ENCODE measurements around the gene TRPV3. TPM values are rescaled to one million over a fixed set of nuclear protein-coding genes. Genes with fewer than 3 reads are reported as not detected.

TRPV3 gene
- polyA plus RNA-seq, 1 donor (not counting 4 experiments of a cell fraction or from before 2014, with no cell fraction given) = 9.4 TPM

DNA sequence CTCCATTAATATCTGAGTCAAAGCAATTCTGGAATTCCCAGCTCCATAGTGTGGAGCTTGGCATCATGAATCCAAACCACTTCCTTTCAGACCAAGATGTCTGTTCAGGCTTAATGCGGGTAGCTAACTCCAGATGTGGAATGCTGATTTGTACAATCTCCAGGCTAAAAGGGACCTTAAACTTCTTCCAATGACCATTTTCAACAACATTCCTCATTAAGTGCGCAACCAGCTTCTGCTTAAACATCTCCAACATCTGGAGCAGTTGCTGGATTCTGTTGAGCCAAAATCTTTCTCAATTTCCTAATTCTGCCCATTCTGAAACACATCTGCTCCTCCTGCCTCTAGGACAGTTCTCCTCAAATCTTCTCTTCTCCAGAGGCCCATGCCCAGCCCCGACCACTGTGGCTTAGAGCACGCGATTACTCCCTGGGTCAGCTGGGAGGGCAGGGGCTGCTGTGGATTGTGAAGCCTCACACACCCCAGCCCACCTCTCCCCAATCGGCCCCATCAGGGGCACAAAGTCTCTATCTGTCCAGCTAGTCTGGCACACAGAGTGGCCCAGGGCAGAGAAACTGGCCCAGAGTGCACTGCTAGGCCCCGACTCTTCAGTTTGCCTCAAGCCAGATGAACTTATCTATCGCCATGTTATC is 45.6 kb downstream of the TRPV3 start:
- H3K79me2 ChIP-seq (ENCODE audit: control insufficient read depth, insufficient read depth, low read length) = no peaks in the 10 kb centered on the region

GRCh38 chr17:3510090-3510489 is 47.5 kb downstream of the TRPV3 start:
- Histone ChIP-seq H2AFZ (ENCODE audit: control insufficient read depth, low read length) (no peak overlapping the region), H4K20me1 (ENCODE audit: control insufficient read depth, extremely low read depth, insufficient read depth, low read length) (no peaks in the 10 kb centered on the region), H3K4me3 (ENCODE audit: control insufficient read depth in 2 of 3, extremely low read depth in 1 of 3, insufficient read depth in 2 of 3, low read depth in 1 of 3, low read length in 3 of 3) (no peak overlapping the region), H3K9me3 (ENCODE audit: control insufficient read depth, low read depth, low read length) (no peaks in the 10 kb centered on the region), H3K27ac (ENCODE audit: control insufficient read depth, insufficient read depth, low read length) (no peak overlapping the region), H3K79me2 (ENCODE audit: control insufficient read depth, insufficient read depth, low read length) (no peaks in the 10 kb centered on the region), H3K27me3 (ENCODE audit: control insufficient read depth, extremely low read depth, insufficient read depth, low read length) (no peaks in the 10 kb centered on the region), H3K36me3 (ENCODE audit: control insufficient read depth in 2 of 2, extremely low read depth in 1 of 2, insufficient read depth in 2 of 2, low read length in 2 of 2) (peaks cover 12 to 17% of the 10 kb centered on the region in 2 experiments), H3K9ac (ENCODE audit: control insufficient read depth, extremely low read depth, insufficient read depth, low read length) (no peak overlapping the region), H3K4me2 (ENCODE audit: control insufficient read depth, extremely low read depth, insufficient read depth, low read depth, low read length) (no peak overlapping the region), H3K9me1 (ENCODE audit: control insufficient read depth, extremely low read depth, insufficient read depth, low read length) (no peaks in the 10 kb centered on the region), H3K4me1 (ENCODE audit: control insufficient read depth, extremely low read depth, insufficient read depth, low read length) (no peaks in the 10 kb centered on the region)
- TF ChIP-seq CTCF (optimal IDR thresholded peaks at IDR 0.05 in 1 of 3, IDR thresholded peaks at IDR 0.05 in 1 of 3, conservative IDR thresholded peaks at IDR 0.05 in 1 of 3; ENCODE audit: extremely low read depth in 1 of 3, insufficient read depth in 2 of 3, low read length in 3 of 3) (no peak), EZH2 (IDR thresholded peaks at IDR 0.05; ENCODE audit: low read length) (no peak)
- no peak for FAIRE-seq
- DNase-seq (ENCODE audit: low read depth, low spot score) = no peak
- dilution Hi-C loops (cut with MboI; ENCODE audit: extremely low pct_ligation_motif_present, low sequenced_read_pairs) = no loop called here

More for the DNA sequence above, 45.6 kb downstream of the TRPV3 start:
- no peak overlapping the region for H3K4me2 ChIP-seq (ENCODE audit: control insufficient read depth, extremely low read depth, insufficient read depth, low read depth, low read length)
- no peak overlapping the region for H3K9ac ChIP-seq (ENCODE audit: control insufficient read depth, extremely low read depth, insufficient read depth, low read length)
- no peak for TF ChIP-seq CTCF (optimal IDR thresholded peaks at IDR 0.05 in 1 of 3, IDR thresholded peaks at IDR 0.05 in 1 of 3, conservative IDR thresholded peaks at IDR 0.05 in 1 of 3; ENCODE audit: extremely low read depth in 1 of 3, insufficient read depth in 2 of 3, low read length in 3 of 3)
- no peak for TF ChIP-seq EZH2 (IDR thresholded peaks at IDR 0.05; ENCODE audit: low read length)
- FAIRE-seq (no peak), DNase-seq (ENCODE audit: low read depth, low spot score) (no peak)
- no peaks in the 10 kb centered on the region for H3K4me1 ChIP-seq (ENCODE audit: control insufficient read depth, extremely low read depth, insufficient read depth, low read length)
- H3K27ac ChIP-seq (ENCODE audit: control insufficient read depth, insufficient read depth, low read length) = no peak overlapping the region
- no peaks in the 10 kb centered on the region for H3K9me1 ChIP-seq (ENCODE audit: control insufficient read depth, extremely low read depth, insufficient read depth, low read length)
- no peaks in the 10 kb centered on the region for H3K27me3 ChIP-seq (ENCODE audit: control insufficient read depth, extremely low read depth, insufficient read depth, low read length)
- H3K4me3 ChIP-seq (ENCODE audit: control insufficient read depth in 2 of 3, extremely low read depth in 1 of 3, insufficient read depth in 2 of 3, low read depth in 1 of 3, low read length in 3 of 3) = no peak overlapping the region
- H3K9me3 ChIP-seq (ENCODE audit: control insufficient read depth, low read depth, low read length) = no peaks in the 10 kb centered on the region
- H4K20me1 ChIP-seq (ENCODE audit: control insufficient read depth, extremely low read depth, insufficient read depth, low read length) = no peaks in the 10 kb centered on the region
- dilution Hi-C loops (cut with MboI; ENCODE audit: extremely low pct_ligation_motif_present, low sequenced_read_pairs) = no loop called here
- H3K36me3 ChIP-seq (ENCODE audit: control insufficient read depth in 2 of 2, extremely low read depth in 1 of 2, insufficient read depth in 2 of 2, low read length in 2 of 2) = peaks cover 12 to 20% of the 10 kb centered on the region in 2 experiments
- H2AFZ ChIP-seq (ENCODE audit: control insufficient read depth, low read length) = no peak overlapping the region

Data from keratinocyte (primary cell).